IPS-15b (cell line): ENCODE data around the gene SLC5A2.
"Not testable (repeated sequence)": the region's sequence is repeated elsewhere in the genome, so short reads cannot be mapped to it uniquely, and the experiment has no call there.

Source experiments
- H3K27me3 ChIP-seq: one replicate; pipeline ENCODE4 v1.6.1; 2013; ENCODE audit warnings: low read length; ENCODE audit not compliant: control insufficient read depth, insufficient read depth
- H3K36me3 ChIP-seq: one replicate; pipeline ENCODE4 v1.6.1; 2013; ENCODE audit warnings: low read length; ENCODE audit not compliant: control insufficient read depth, insufficient read depth
- H3K4me1 ChIP-seq: one replicate; pipeline ENCODE4 v1.6.1; 2013; ENCODE audit warnings: mild to moderate bottlenecking, low read length; ENCODE audit not compliant: control insufficient read depth, insufficient read depth
- H3K4me3 ChIP-seq: one replicate; pipeline ENCODE4 v1.5.1; 2013; ENCODE audit warnings: low read depth, low read length
- H3K9ac ChIP-seq: one replicate; pipeline ENCODE4 v1.6.1; 2013; ENCODE audit warnings: low read depth, mild to moderate bottlenecking, low read length
- H3K9me3 ChIP-seq: one replicate; pipeline ENCODE4 v1.6.1; 2013; ENCODE audit warnings: mild to moderate bottlenecking, low read length; ENCODE audit not compliant: control insufficient read depth, insufficient read depth

The SLC5A2 gene

GRCh38 chr16:31483081-31483480 lies at the start of gene SLC5A2:
Gene SLC5A2, plus strand, starts transcription at chr16:31483123. Its CDS starts 14 bp downstream, at chr16:31483137.
- Histone ChIP-seq H3K4me1 (no peaks in the 10 kb centered on the region), H3K9ac (no peak within 1 kb of the TSS), H3K9me3 (no peaks in the 10 kb centered on the region), H3K4me3 (no peak within 1 kb of the TSS), H3K27me3 (peaks cover 69% of the 10 kb centered on the region), H3K36me3 (no peaks in the 10 kb centered on the region)

GRCh38 chr16:31435341-31436220 lies 47.3 kb upstream of the SLC5A2 start:
- Histone ChIP-seq H3K4me3 (no peak overlapping the region), H3K36me3 (no peaks in the 10 kb centered on the region), H3K27me3 (peaks cover 1% of the 10 kb centered on the region), H3K4me1 (peaks cover 3% of the 10 kb centered on the region), H3K9me3 (no peaks in the 10 kb centered on the region), H3K9ac (no peak overlapping the region)

- Histone ChIP-seq H3K27me3 (no peaks in the 10 kb centered on the region), H3K9ac (no peak overlapping the region), H3K4me3 (no peak overlapping the region)
These were observed 46.5 kb upstream of the SLC5A2 start for GRCh38 chr16:31436221-31437045.

GRCh38 chr16:31438414-31438813 lies 44.5 kb upstream of the SLC5A2 start:
- Histone ChIP-seq H3K27me3 (no peaks in the 10 kb centered on the region), H3K4me3 (no peak overlapping the region), H3K36me3 (no peaks in the 10 kb centered on the region), H3K9ac (no peak overlapping the region), H3K9me3 (no peaks in the 10 kb centered on the region), H3K4me1 (no peaks in the 10 kb centered on the region)

More at GRCh38 chr16:31436221-31437045, 46.5 kb upstream of the SLC5A2 start:
- H3K9me3 ChIP-seq, result no peaks in the 10 kb centered on the region
- H3K4me1 ChIP-seq, result no peaks in the 10 kb centered on the region
- H3K36me3 ChIP-seq, result no peaks in the 10 kb centered on the region

GRCh38 chr16:31439023-31439422 lies 43.9 kb upstream of the SLC5A2 start:
- not testable (repeated sequence) for H3K27me3 ChIP-seq, H3K4me1 ChIP-seq, H3K9ac ChIP-seq, H3K36me3 ChIP-seq, H3K9me3 ChIP-seq, H3K4me3 ChIP-seq

GRCh38 chr16:31439519-31439918 lies 43.4 kb upstream of the SLC5A2 start:
- H3K4me1 ChIP-seq, result no peaks in the 10 kb centered on the region
- H3K36me3 ChIP-seq, result no peaks in the 10 kb centered on the region
- H3K9me3 ChIP-seq, result no peaks in the 10 kb centered on the region
- no peak overlapping the region for H3K4me3 ChIP-seq
- no peaks in the 10 kb centered on the region for H3K27me3 ChIP-seq
- H3K9ac ChIP-seq, result no peak overlapping the region

- Histone ChIP-seq H3K27me3 (no peaks in the 10 kb centered on the region), H3K9ac (no peak overlapping the region), H3K4me1 (no peaks in the 10 kb centered on the region), H3K36me3 (no peaks in the 10 kb centered on the region), H3K4me3 (no peak overlapping the region), H3K9me3 (no peaks in the 10 kb centered on the region)
These were observed 42.3 kb upstream of the SLC5A2 start for GRCh38 chr16:31440516-31441184.

- H3K36me3 ChIP-seq, result no peaks in the 10 kb centered on the region
- H3K9me3 ChIP-seq, result no peaks in the 10 kb centered on the region
- H3K4me3 ChIP-seq, result no peak overlapping the region
- H3K27me3 ChIP-seq, result no peaks in the 10 kb centered on the region
- no peak overlapping the region for H3K9ac ChIP-seq
- no peaks in the 10 kb centered on the region for H3K4me1 ChIP-seq
These were observed 41.0 kb upstream of the SLC5A2 start for GRCh38 chr16:31441956-31442355.

GRCh38 chr16:31445931-31446330 lies 37.0 kb upstream of the SLC5A2 start:
- not testable (repeated sequence) for H3K9ac ChIP-seq, H3K36me3 ChIP-seq, H3K9me3 ChIP-seq, H3K4me1 ChIP-seq, H3K4me3 ChIP-seq, H3K27me3 ChIP-seq

- Histone ChIP-seq H3K4me1 (peaks cover 17% of the 10 kb centered on the region), H3K27me3 (no peaks in the 10 kb centered on the region), H3K9ac (no peak overlapping the region), H3K4me3 (no peak overlapping the region), H3K9me3 (no peaks in the 10 kb centered on the region), H3K36me3 (no peaks in the 10 kb centered on the region)
These were observed 31.7 kb upstream of the SLC5A2 start for GRCh38 chr16:31451201-31451600.

- Histone ChIP-seq H3K27me3 (no peaks in the 10 kb centered on the region), H3K9me3 (no peaks in the 10 kb centered on the region), H3K4me1 (peaks cover 17% of the 10 kb centered on the region), H3K4me3 (no peak overlapping the region), H3K9ac (no peak overlapping the region), H3K36me3 (no peaks in the 10 kb centered on the region)
These were observed 31.1 kb upstream of the SLC5A2 start for GRCh38 chr16:31451681-31452351.
